ENCODE measurements around the gene PLEKHA6.
"Not testable (repeated sequence)": the region's sequence is repeated elsewhere in the genome, so short reads cannot be mapped to it uniquely, and the experiment has no call there.

PLEKHA6 gene

DNA sequence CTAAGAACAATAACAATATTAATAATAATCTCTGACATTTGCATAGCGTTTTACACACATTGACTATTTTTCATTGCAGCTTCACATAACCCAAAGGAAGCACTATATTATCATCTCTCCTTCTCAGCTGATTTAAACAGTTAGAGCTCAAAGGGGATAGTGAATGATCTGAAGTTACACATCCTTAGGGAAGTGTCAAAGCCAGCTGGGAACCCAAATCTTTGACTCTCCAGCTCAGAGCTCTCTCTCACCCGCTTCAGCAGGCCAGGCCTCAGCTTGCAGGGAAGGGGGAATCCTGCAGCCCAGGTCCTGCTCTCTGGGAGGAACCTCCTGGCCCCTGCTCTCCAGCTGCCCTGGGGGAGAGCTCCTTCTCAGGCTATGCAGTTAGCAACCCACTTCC, 26.3 kb downstream of the PLEKHA6 start:
- Histone ChIP-seq H3K4me1 (ENCODE audit: insufficient read depth, low read length) (peaks cover 40% of the 10 kb centered on the region), H3K36me3 (ENCODE audit: insufficient read depth, low read depth, low read length) (no peaks in the 10 kb centered on the region), H3K27me3 (ENCODE audit: insufficient read depth, low read length) (no peaks in the 10 kb centered on the region), H3K9me3 (ENCODE audit: insufficient read depth, low read depth, low read length) (no peaks in the 10 kb centered on the region), H3K9ac (ENCODE audit: low read depth, low read length) (no peak overlapping the region), H3K4me3 (ENCODE audit: low read length) (no peak overlapping the region), H3K27ac (ENCODE audit: low read length) (no peak overlapping the region)

DNA sequence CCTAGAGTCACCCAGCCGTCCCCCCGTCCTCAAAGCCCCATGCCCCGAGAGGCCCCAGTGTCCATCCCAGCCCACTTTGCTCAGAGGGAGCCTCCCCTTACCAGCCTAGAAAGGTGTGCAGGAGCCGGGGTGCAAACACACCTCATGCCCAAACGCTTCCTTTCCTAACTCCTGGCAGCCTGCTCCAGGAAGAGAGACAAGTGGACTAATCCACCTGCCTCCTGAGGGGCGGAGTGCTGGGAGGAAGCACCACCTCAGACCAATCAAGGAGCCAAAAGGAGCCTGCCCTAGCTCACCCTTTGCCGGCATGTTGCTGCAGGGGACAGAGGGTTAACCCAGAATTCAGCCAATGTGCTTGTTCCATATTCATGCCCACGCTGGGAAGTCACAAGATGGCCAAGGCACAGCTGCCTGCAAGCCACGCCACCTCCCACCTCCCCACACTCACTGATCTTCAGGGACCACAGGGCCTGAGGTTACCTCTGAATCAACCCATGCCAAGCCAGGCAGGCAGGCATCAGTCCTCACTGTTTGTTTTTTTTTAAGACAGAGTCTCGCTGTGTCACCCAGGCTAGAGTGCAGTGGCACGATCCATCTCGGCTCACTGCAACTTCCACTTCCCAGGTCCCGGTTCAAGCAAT, 27.8 kb downstream of the PLEKHA6 start:
- Histone ChIP-seq H3K36me3 (ENCODE audit: insufficient read depth, low read depth, low read length) (no peaks in the 10 kb centered on the region), H3K4me1 (ENCODE audit: insufficient read depth, low read length) (peaks cover 26% of the 10 kb centered on the region), H3K27me3 (ENCODE audit: insufficient read depth, low read length) (no peaks in the 10 kb centered on the region), H3K4me3 (ENCODE audit: low read length) (no peak overlapping the region), H3K27ac (ENCODE audit: low read length) (no peak overlapping the region), H3K9ac (ENCODE audit: low read depth, low read length) (no peak overlapping the region), H3K9me3 (ENCODE audit: insufficient read depth, low read depth, low read length) (no peaks in the 10 kb centered on the region)

DNA sequence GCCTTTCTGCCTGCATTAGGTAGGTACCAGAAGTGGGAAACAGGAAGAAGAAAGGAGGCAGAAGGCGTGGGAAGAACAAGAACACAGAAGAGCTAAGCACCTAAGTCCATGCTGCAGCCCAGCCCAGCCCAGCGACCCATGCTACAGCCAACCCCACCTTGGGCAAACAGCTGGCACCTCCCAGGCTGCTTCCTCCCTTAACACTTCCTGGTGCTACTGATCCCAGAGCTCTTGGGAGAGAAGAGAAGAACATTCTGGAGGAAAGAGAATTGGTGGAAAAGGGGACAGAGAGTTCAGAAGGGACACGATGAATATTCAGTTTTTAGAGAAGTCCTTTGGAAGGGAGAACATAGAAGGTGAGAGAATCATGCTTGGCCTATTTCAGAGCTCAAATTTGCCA, 28.5 kb downstream of the PLEKHA6 start:
- H3K36me3 ChIP-seq (ENCODE audit: insufficient read depth, low read depth, low read length) = no peaks in the 10 kb centered on the region
- no peak overlapping the region for H3K9ac ChIP-seq (ENCODE audit: low read depth, low read length)
- peaks cover 20% of the 10 kb centered on the region for H3K4me1 ChIP-seq (ENCODE audit: insufficient read depth, low read length)
- no peaks in the 10 kb centered on the region for H3K9me3 ChIP-seq (ENCODE audit: insufficient read depth, low read depth, low read length)
- no peaks in the 10 kb centered on the region for H3K27me3 ChIP-seq (ENCODE audit: insufficient read depth, low read length)
- H3K27ac ChIP-seq (ENCODE audit: low read length) = no peak overlapping the region
- H3K4me3 ChIP-seq (ENCODE audit: low read length) = no peak overlapping the region

DNA sequence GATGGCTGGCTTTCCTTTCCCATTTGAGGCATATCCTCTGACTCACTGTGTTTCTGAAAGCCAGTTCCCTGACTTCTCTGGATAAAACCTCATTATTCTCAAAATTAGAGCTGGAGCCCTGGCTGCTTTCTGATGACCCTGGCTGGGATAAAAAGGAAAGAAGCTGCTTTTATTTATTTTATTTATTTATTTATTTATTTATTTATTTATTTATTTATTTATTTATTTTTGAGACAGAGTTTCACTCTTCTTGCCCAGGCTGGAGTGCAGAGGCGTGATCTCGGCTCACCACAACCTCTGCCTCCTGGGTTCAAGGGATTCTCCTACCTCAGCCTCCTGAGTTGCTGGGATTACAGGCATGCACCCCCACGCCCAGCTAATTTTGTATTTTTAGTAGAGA, 31.9 kb downstream of the PLEKHA6 start:
- H3K9ac ChIP-seq (ENCODE audit: low read depth, low read length); H3K36me3 ChIP-seq (ENCODE audit: insufficient read depth, low read depth, low read length); H3K27ac ChIP-seq (ENCODE audit: low read length); H3K4me3 ChIP-seq (ENCODE audit: low read length); H3K9me3 ChIP-seq (ENCODE audit: insufficient read depth, low read depth, low read length); H3K4me1 ChIP-seq (ENCODE audit: insufficient read depth, low read length); H3K27me3 ChIP-seq (ENCODE audit: insufficient read depth, low read length): not testable (repeated sequence)

DNA sequence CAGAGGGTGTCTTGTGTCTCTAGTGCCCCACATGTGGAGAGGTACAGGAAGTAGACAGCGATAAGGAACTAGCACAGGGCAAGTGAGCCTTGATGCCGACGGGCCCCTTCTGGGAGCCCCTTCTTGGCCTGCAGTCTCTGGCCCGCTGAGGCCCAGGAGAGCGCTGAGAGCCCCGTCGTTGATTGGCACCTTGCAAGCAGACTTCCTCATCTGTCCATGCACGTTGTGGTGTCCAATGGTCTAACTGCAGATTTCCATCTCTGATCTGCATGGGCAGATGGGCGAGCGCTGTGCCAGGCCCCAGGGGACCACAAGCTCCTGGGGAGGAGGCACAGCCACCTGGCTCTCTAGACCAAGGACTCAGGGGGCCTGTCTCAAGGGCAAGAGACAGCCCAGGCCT, 32.4 kb downstream of the PLEKHA6 start:
- H3K36me3 ChIP-seq (ENCODE audit: insufficient read depth, low read depth, low read length) = no peaks in the 10 kb centered on the region
- H3K9ac ChIP-seq (ENCODE audit: low read depth, low read length) = no peak overlapping the region
- no peaks in the 10 kb centered on the region for H3K27me3 ChIP-seq (ENCODE audit: insufficient read depth, low read length)
- peaks cover 4% of the 10 kb centered on the region; the same call in 1 of the 2 replicates for H3K4me1 ChIP-seq (ENCODE audit: insufficient read depth, low read length)
- H3K27ac ChIP-seq (ENCODE audit: low read length) = no peak overlapping the region
- H3K4me3 ChIP-seq (ENCODE audit: low read length) = no peak overlapping the region
- H3K9me3 ChIP-seq (ENCODE audit: insufficient read depth, low read depth, low read length) = no peaks in the 10 kb centered on the region

DNA sequence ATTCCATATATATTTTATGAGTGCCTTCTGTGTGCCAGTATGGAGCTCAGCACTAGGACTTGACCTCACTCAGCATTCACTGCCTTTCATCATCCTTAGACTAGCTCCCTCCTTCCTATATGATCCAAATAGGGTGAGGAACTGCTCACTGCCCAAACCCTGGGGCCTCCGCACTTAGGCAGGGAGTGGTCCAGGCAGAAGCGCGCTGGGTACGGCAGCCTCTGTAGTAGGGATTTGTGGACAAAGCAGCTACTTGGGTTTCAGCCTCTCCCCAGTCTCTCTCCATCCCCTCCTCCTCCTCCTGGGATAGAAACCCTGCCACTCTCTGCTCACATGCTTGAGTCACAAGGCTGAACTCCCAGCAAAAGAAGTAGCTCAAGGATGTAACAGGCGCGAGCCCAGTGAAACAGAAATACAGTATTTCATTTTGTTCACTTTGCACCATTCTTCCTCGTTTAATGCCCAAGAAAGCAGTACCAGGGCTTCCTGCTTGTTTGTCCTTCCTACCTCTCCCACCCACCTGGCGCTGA, 32.9 kb downstream of the PLEKHA6 start:
- Histone ChIP-seq H3K36me3 (ENCODE audit: insufficient read depth, low read depth, low read length) (no peaks in the 10 kb centered on the region), H3K4me3 (ENCODE audit: low read length) (no peak overlapping the region), H3K27me3 (ENCODE audit: insufficient read depth, low read length) (no peaks in the 10 kb centered on the region), H3K9me3 (ENCODE audit: insufficient read depth, low read depth, low read length) (no peaks in the 10 kb centered on the region), H3K4me1 (ENCODE audit: insufficient read depth, low read length) (peaks cover 9% of the 10 kb centered on the region; the same call in 1 of the 2 replicates), H3K9ac (ENCODE audit: low read depth, low read length) (no peak overlapping the region), H3K27ac (ENCODE audit: low read length) (no peak overlapping the region)

DNA sequence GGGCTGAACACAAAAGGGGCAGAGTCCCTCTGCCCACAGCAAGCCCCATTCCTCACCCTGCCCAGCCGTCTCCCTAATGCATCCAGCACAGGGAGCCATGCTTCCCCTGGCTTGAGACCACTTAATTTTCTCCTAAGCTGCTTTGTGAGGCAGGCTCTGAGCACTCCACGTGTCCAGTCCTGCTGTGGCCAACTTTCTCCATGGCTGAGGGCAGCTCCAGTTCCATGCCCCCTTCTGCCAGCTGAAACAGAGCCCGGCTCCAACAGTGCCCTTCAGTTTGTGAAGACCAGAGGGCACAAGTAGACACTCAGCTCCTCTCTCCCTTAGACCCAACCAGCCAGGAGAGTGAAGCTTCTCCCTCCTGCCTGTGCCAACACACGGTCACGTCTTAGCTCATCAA, 33.8 kb downstream of the PLEKHA6 start:
- Histone ChIP-seq H3K36me3 (ENCODE audit: insufficient read depth, low read depth, low read length) (no peaks in the 10 kb centered on the region), H3K27ac (ENCODE audit: low read length) (no peak overlapping the region), H3K27me3 (ENCODE audit: insufficient read depth, low read length) (no peaks in the 10 kb centered on the region), H3K4me1 (ENCODE audit: insufficient read depth, low read length) (peaks cover 9% of the 10 kb centered on the region; the same call in 1 of the 2 replicates), H3K4me3 (ENCODE audit: low read length) (no peak overlapping the region), H3K9me3 (ENCODE audit: insufficient read depth, low read depth, low read length) (no peaks in the 10 kb centered on the region), H3K9ac (ENCODE audit: low read depth, low read length) (no peak overlapping the region)

DNA sequence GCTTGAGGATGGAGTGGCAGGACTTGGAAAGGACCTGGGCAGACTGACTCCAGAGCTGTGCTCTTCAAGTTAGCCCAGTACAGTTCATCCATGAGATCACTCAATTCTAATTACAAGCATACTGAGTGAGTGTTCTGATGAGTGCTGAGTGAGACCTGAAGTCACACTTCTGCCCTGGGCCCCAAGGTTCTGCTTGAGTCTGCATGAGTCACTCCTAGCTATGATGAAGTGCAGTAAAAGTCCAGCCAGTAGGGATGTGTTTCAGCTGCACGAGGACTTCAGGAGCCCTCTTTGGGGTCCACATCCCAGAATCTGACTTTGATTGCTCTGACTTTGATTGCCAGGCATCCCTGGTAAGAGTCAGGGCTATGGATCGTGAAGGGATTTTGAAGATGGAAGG, 35.8 kb downstream of the PLEKHA6 start:
- no peak overlapping the region for H3K9ac ChIP-seq (ENCODE audit: low read depth, low read length)

DNA sequence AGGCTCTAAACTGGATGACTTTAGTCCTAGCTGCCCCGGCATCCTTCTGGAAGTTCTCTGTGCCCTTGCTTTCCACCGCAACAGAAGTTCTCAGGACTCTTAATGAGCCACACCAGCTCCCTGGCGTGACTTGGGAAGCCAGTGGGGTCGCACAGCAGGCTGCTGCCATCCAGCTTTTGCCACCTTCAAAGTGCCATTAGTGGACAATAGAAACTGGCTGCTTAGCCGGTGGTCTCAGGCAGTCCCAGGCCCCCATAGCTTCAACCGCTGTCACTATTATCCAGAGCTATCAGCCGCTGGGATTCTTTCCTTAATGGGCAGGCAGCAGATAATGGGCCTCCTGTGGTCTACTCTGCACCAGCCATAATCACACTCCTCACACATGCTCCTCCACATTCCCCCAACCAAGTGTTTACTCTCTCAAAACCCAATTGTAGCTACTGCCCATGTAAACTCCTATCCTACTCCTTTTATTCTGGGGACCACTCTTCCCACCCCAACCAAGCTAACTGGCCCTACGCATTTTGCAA, 37.3 kb downstream of the PLEKHA6 start:
- Histone ChIP-seq H3K27me3 (ENCODE audit: insufficient read depth, low read length) (no peaks in the 10 kb centered on the region), H3K36me3 (ENCODE audit: insufficient read depth, low read depth, low read length) (no peaks in the 10 kb centered on the region)

More for the DNA sequence above, 35.8 kb downstream of the PLEKHA6 start:
- H3K4me3 ChIP-seq (ENCODE audit: low read length) = no peak overlapping the region
- no peaks in the 10 kb centered on the region for H3K27me3 ChIP-seq (ENCODE audit: insufficient read depth, low read length)
- H3K27ac ChIP-seq (ENCODE audit: low read length) = no peak overlapping the region
- no peaks in the 10 kb centered on the region for H3K9me3 ChIP-seq (ENCODE audit: insufficient read depth, low read depth, low read length)
- H3K36me3 ChIP-seq (ENCODE audit: insufficient read depth, low read depth, low read length) = no peaks in the 10 kb centered on the region
- peaks cover 9% of the 10 kb centered on the region; the same call in 1 of the 2 replicates for H3K4me1 ChIP-seq (ENCODE audit: insufficient read depth, low read length)

DNA sequence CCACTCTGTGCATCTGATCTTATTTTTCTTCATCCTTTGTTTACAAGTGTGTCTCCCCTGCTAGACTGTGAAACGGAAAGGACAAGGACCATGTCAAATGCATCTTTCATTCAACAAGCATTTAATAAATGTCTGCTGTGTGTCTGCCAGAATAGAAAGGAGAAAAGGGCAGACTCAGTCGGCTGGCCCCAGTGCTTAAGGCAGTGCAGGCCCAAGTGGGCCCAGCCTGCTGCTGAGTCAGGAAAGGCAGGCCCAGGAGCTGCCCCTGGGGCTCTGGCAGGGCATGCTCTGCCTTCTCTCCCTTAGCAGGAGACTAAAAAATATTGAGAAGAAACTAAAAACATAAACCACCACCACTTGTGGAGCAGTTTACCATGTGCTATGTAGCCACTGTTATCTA, 38.1 kb downstream of the PLEKHA6 start:
- no peaks in the 10 kb centered on the region for H3K36me3 ChIP-seq (ENCODE audit: insufficient read depth, low read depth, low read length)
- H3K4me1 ChIP-seq (ENCODE audit: insufficient read depth, low read length) = peaks cover 9% of the 10 kb centered on the region; the same call in 1 of the 2 replicates
- no peak overlapping the region for H3K4me3 ChIP-seq (ENCODE audit: low read length)
- H3K9ac ChIP-seq (ENCODE audit: low read depth, low read length) = no peak overlapping the region
- no peaks in the 10 kb centered on the region for H3K9me3 ChIP-seq (ENCODE audit: insufficient read depth, low read depth, low read length)
- H3K27ac ChIP-seq (ENCODE audit: low read length) = no peak overlapping the region
- no peaks in the 10 kb centered on the region for H3K27me3 ChIP-seq (ENCODE audit: insufficient read depth, low read length)

More for the DNA sequence above, 37.3 kb downstream of the PLEKHA6 start:
- H3K4me1 ChIP-seq (ENCODE audit: insufficient read depth, low read length) = peaks cover 9% of the 10 kb centered on the region; the same call in 1 of the 2 replicates
- no peak overlapping the region for H3K9ac ChIP-seq (ENCODE audit: low read depth, low read length)
- H3K9me3 ChIP-seq (ENCODE audit: insufficient read depth, low read depth, low read length) = no peaks in the 10 kb centered on the region
- no peak overlapping the region for H3K27ac ChIP-seq (ENCODE audit: low read length)
- no peak overlapping the region for H3K4me3 ChIP-seq (ENCODE audit: low read length)

DNA sequence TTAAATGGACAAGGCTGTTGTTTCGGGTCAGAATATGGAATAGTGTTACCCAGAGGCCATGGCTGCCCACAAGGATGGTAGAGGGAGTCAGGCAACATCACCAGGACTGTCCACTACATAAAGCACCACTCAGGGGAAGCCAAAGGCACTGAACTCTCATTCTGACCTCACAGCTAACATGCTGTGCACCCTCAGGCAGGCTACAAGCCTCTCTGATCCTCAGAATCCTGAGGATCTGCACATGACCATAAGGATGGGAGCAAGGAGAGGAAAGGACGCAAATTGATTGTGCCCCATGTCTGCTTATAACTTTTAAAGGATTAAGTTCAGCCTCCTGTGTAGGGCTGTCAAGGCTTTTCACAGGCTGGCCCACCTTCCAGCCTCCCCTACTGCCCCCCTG, 38.7 kb downstream of the PLEKHA6 start:
- Histone ChIP-seq H3K9ac (ENCODE audit: low read depth, low read length) (no peak overlapping the region), H3K4me3 (ENCODE audit: low read length) (no peak overlapping the region), H3K27me3 (ENCODE audit: insufficient read depth, low read length) (no peaks in the 10 kb centered on the region), H3K9me3 (ENCODE audit: insufficient read depth, low read depth, low read length) (no peaks in the 10 kb centered on the region), H3K4me1 (ENCODE audit: insufficient read depth, low read length) (peaks cover 9% of the 10 kb centered on the region; the same call in 1 of the 2 replicates), H3K36me3 (ENCODE audit: insufficient read depth, low read depth, low read length) (no peaks in the 10 kb centered on the region), H3K27ac (ENCODE audit: low read length) (no peak overlapping the region)

DNA sequence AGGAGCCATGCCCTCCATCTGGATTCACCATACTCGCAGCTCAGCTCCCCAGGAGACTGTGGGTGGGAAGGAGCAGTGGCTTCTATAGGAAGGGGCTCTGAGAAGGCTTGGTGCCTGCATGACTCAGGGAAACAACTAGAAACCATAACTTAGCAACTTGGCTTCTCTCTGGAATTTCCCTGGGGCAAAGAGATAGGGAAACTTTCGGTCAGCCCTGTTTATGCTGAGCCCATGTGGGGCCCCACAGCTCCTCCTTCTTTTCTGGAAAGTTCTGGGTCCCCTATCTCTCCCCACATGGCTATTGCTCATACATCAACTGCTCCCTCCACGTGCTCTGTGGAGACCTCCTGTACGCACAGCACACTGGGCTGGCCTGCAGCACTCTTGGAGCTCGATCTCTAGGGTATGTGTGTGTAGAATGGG, 39.3 kb downstream of the PLEKHA6 start:
- Histone ChIP-seq H3K27ac (ENCODE audit: low read length) (no peak overlapping the region), H3K36me3 (ENCODE audit: insufficient read depth, low read depth, low read length) (no peaks in the 10 kb centered on the region), H3K4me3 (ENCODE audit: low read length) (no peak overlapping the region), H3K27me3 (ENCODE audit: insufficient read depth, low read length) (no peaks in the 10 kb centered on the region), H3K9me3 (ENCODE audit: insufficient read depth, low read depth, low read length) (no peaks in the 10 kb centered on the region), H3K4me1 (ENCODE audit: insufficient read depth, low read length) (peaks cover 9% of the 10 kb centered on the region; the same call in 1 of the 2 replicates), H3K9ac (ENCODE audit: low read depth, low read length) (no peak overlapping the region)
